DMS53 (cell line): ENCODE data around the gene CD19.
A peak's percentile ranks its signal among the peaks of the same experiment; 100 is the strongest.
"Not testable (repeated sequence)": the region's sequence is repeated elsewhere in the genome, so short reads cannot be mapped to it uniquely, and the experiment has no call there.

Experiments
- DNase-seq: peaks from one replicate; lab custom pipeline; 2025; lab: John Stamatoyannopoulos, UW

Gene CD19

GRCh38 chr16:28931801-28932225 lies at the start of gene CD19:
Gene CD19 (plus strand): TSS chr16:28931971. CDS start chr16:28932001, 30 bp downstream.
- no peak for DNase-seq

- no peak for DNase-seq
Observed at GRCh38 chr16:28882551-28883160, 49.1 kb upstream of the CD19 start.

- peak; percentile 31 for DNase-seq
Observed at GRCh38 chr16:28883221-28883996, 48.4 kb upstream of the CD19 start.

- no peak for DNase-seq
Observed at GRCh38 chr16:28884045-28884444, 47.7 kb upstream of the CD19 start.

GRCh38 chr16:28886945-28887344 lies 44.8 kb upstream of the CD19 start:
- DNase-seq, result no peak

GRCh38 chr16:28890355-28890754 lies 41.4 kb upstream of the CD19 start:
- DNase-seq, result not testable (repeated sequence)

- no peak for DNase-seq
Observed at GRCh38 chr16:28891964-28892890, 39.5 kb upstream of the CD19 start.

- no peak for DNase-seq
Observed at GRCh38 chr16:28893291-28893690, 38.5 kb upstream of the CD19 start.

- DNase-seq, result no peak
Observed at GRCh38 chr16:28895609-28896008, 36.2 kb upstream of the CD19 start.

GRCh38 chr16:28897826-28898225 lies 33.9 kb upstream of the CD19 start:
- DNase-seq, result no peak

GRCh38 chr16:28898266-28898665 lies 33.5 kb upstream of the CD19 start:
- no peak for DNase-seq

GRCh38 chr16:28898942-28899341 lies 32.8 kb upstream of the CD19 start:
- no peak for DNase-seq

- no peak for DNase-seq
Observed at GRCh38 chr16:28899882-28900590, 31.7 kb upstream of the CD19 start.

- DNase-seq, result no peak
Observed at GRCh38 chr16:28900601-28901000, 31.2 kb upstream of the CD19 start.

GRCh38 chr16:28901862-28902261 lies 29.9 kb upstream of the CD19 start:
- DNase-seq, result no peak

GRCh38 chr16:28902909-28903308 lies 28.9 kb upstream of the CD19 start:
- DNase-seq, result no peak

- DNase-seq, result no peak
Observed at GRCh38 chr16:28903344-28904042, 28.3 kb upstream of the CD19 start.

GRCh38 chr16:28904363-28904762 lies 27.4 kb upstream of the CD19 start:
- DNase-seq, result no peak

GRCh38 chr16:28904828-28905227 lies 26.9 kb upstream of the CD19 start:
- no peak for DNase-seq

- DNase-seq, result no peak
Observed at GRCh38 chr16:28905229-28905754, 26.5 kb upstream of the CD19 start.

GRCh38 chr16:28905800-28906372 lies 25.9 kb upstream of the CD19 start:
- DNase-seq, result no peak
